ENCODE measurements around the gene ASB16. TPM values are rescaled to one million over a fixed set of nuclear protein-coding genes. Genes with fewer than 3 reads are reported as not detected.

The ASB16 gene
- polyA plus RNA-seq, 1 donor, result 26.9 TPM

Other genes starting within 250 kb of the ASB16 start
- gene PPY, start 228.2 kb upstream of the ASB16 start, polyA plus RNA-seq (ENCODE audit: insufficient read length), result not detected
- not detected for gene PYY, start 216.8 kb upstream of the ASB16 start, polyA plus RNA-seq (ENCODE audit: insufficient read length)
- gene NAGS, start 166.1 kb upstream of the ASB16 start, polyA plus RNA-seq (ENCODE audit: insufficient read length), result 0.19 TPM
- gene TMEM101, start 155.7 kb upstream of the ASB16 start, polyA plus RNA-seq (ENCODE audit: insufficient read length), result 33.1 TPM
- 23.3 TPM for gene LSM12, start 104.0 kb upstream of the ASB16 start, polyA plus RNA-seq (ENCODE audit: insufficient read length)
- gene G6PC3, start 100.0 kb upstream of the ASB16 start, polyA plus RNA-seq (ENCODE audit: insufficient read length), result 39.3 TPM
- gene HDAC5, start 47.1 kb upstream of the ASB16 start, polyA plus RNA-seq (ENCODE audit: insufficient read length), result 64.6 TPM
- 2.7 TPM for gene HROB, start 28.8 kb upstream of the ASB16 start, polyA plus RNA-seq (ENCODE audit: insufficient read length)
- 58.1 TPM for gene TMUB2, start 16.3 kb downstream of the ASB16 start, polyA plus RNA-seq (ENCODE audit: insufficient read length)
- gene ATXN7L3, start 29.2 kb downstream of the ASB16 start, polyA plus RNA-seq (ENCODE audit: insufficient read length), result 59.5 TPM
- gene UBTF, start 49.0 kb downstream of the ASB16 start, polyA plus RNA-seq (ENCODE audit: insufficient read length), result 74.0 TPM
- 9.0 TPM for gene SLC4A1, start 97.4 kb downstream of the ASB16 start, polyA plus RNA-seq (ENCODE audit: insufficient read length)
- 1.1 TPM for gene RUNDC3A, start 137.9 kb downstream of the ASB16 start, polyA plus RNA-seq (ENCODE audit: insufficient read length)
- 54.8 TPM for gene SLC25A39, start 154.1 kb downstream of the ASB16 start, polyA plus RNA-seq (ENCODE audit: insufficient read length)
- 277 TPM for gene GRN, start 174.6 kb downstream of the ASB16 start, polyA plus RNA-seq (ENCODE audit: insufficient read length)
- gene FAM171A2, start 193.1 kb downstream of the ASB16 start, polyA plus RNA-seq (ENCODE audit: insufficient read length), result 166 TPM
- gene ITGA2B, start 218.9 kb downstream of the ASB16 start, polyA plus RNA-seq (ENCODE audit: insufficient read length), result 3.8 TPM

All from hindlimb muscle (tissue), 1 donor.